Measurements from ENCODE around the gene RNF150.

The RNF150 gene

GRCh38 chr4:141155586-141155985 is 22.3 kb upstream of the RNF150 start:
- Histone ChIP-seq H3K4me3 (ENCODE audit: low read length) (no peak overlapping the region), H3K4me1 (ENCODE audit: control insufficient read depth, insufficient read depth, low read length) (no peaks in the 10 kb centered on the region), H3K27ac (ENCODE audit: low read length) (no peak overlapping the region), H3K27me3 (ENCODE audit: control insufficient read depth, insufficient read depth, low read length) (no peaks in the 10 kb centered on the region), H3K9me3 (ENCODE audit: control insufficient read depth, insufficient read depth, low read length) (no peaks in the 10 kb centered on the region), H3K36me3 (ENCODE audit: control insufficient read depth, insufficient read depth, low read length) (no peaks in the 10 kb centered on the region)
- DNase-seq (ENCODE audit: low read depth, low spot score), result no peak
- no CpG with 5 or more reads among the region's 4 CpGs for WGBS (ENCODE audit: insufficient coverage, insufficient read length)

DNA sequence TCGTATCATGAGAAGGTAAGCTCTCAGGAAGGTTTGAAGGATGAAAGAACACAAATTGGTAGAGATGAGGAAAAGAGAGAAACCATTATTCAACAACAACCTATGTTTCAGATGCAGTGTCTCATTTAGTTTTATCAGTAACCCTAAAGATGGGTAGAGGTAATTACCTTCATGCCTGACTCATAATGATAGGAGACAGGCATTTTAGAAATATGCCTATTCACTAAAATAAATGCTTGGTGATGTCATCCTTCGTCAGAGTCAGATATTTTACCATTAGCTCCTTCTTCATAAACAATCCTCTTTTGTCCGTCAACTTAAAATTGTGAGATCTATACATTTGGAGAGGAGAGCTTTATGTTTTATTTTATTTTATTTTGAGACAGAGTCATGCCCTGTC is 21.5 kb upstream of the RNF150 start:
- Histone ChIP-seq H3K4me1 (ENCODE audit: control insufficient read depth, insufficient read depth, low read length) (no peaks in the 10 kb centered on the region), H3K36me3 (ENCODE audit: control insufficient read depth, insufficient read depth, low read length) (no peaks in the 10 kb centered on the region), H3K9me3 (ENCODE audit: control insufficient read depth, insufficient read depth, low read length) (no peaks in the 10 kb centered on the region), H3K27ac (ENCODE audit: low read length) (no peak overlapping the region), H3K4me3 (ENCODE audit: low read length) (no peak overlapping the region), H3K27me3 (ENCODE audit: control insufficient read depth, insufficient read depth, low read length) (no peaks in the 10 kb centered on the region)
- no CpG with 5 or more reads among the region's 3 CpGs for WGBS (ENCODE audit: insufficient coverage, insufficient read length)
- DNase-seq (ENCODE audit: low read depth, low spot score), result no peak

GRCh38 chr4:141153751-141154510 is 20.7 kb upstream of the RNF150 start:
- DNase-seq (ENCODE audit: low read depth, low spot score), result no peak
- WGBS (ENCODE audit: insufficient coverage, insufficient read length), result no CpG with 5 or more reads among the region's 4 CpGs
- no peak overlapping the region for H3K27ac ChIP-seq (ENCODE audit: low read length)
- no peaks in the 10 kb centered on the region for H3K27me3 ChIP-seq (ENCODE audit: control insufficient read depth, insufficient read depth, low read length)
- no peak overlapping the region for H3K4me3 ChIP-seq (ENCODE audit: low read length)
- no peaks in the 10 kb centered on the region for H3K36me3 ChIP-seq (ENCODE audit: control insufficient read depth, insufficient read depth, low read length)
- H3K9me3 ChIP-seq (ENCODE audit: control insufficient read depth, insufficient read depth, low read length), result no peaks in the 10 kb centered on the region
- no peaks in the 10 kb centered on the region for H3K4me1 ChIP-seq (ENCODE audit: control insufficient read depth, insufficient read depth, low read length)

DNA sequence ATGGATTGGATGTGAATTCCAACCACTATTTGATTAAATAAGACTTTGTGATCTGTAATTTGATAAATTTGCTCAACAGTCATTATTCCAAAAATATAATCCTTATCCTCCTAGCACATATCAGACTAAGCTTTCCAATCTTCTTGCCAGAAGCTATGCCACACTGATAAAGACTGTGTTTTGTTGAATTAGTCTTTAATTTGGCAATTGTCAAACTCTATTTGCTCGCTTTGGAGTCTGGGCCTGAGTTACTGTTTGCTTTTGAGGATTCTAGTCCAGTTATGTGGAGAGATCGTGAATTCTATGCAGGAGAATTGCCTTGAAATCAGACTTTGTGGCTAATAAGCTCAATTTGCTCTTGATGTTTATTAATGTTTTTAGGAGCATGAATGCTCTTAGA is 10.9 kb upstream of the RNF150 start:
- no peaks in the 10 kb centered on the region for H3K4me1 ChIP-seq (ENCODE audit: control insufficient read depth, insufficient read depth, low read length)
- H3K27me3 ChIP-seq (ENCODE audit: control insufficient read depth, insufficient read depth, low read length), result no peaks in the 10 kb centered on the region
- WGBS (ENCODE audit: insufficient coverage, insufficient read length), result no CpG with 5 or more reads among the region's 2 CpGs
- no peak overlapping the region for H3K27ac ChIP-seq (ENCODE audit: low read length)
- no peaks in the 10 kb centered on the region for H3K9me3 ChIP-seq (ENCODE audit: control insufficient read depth, insufficient read depth, low read length)
- no peaks in the 10 kb centered on the region for H3K36me3 ChIP-seq (ENCODE audit: control insufficient read depth, insufficient read depth, low read length)
- H3K4me3 ChIP-seq (ENCODE audit: low read length), result no peak overlapping the region
- DNase-seq (ENCODE audit: low read depth, low spot score), result no peak

DNA sequence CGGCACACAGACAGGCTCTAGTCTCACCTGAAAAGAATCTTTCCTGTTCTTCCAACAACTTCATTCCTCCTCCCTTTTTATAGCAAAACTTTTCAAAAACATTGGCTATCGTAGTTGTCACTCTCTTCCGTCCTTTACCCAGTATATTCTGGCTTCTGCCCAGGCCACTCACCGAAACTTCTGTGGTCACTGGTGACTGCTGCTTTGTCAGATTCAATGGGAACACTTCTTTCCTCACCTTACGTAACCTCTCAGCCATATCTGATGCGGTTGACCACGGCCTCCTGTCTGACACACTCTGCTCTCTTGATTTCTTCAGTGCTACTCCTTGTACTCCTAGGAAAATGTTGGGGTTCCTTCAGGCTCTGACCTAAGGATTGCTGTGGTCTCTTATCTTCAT is 9.2 kb upstream of the RNF150 start:
- Histone ChIP-seq H3K4me1 (ENCODE audit: control insufficient read depth, insufficient read depth, low read length) (no peaks in the 10 kb centered on the region), H3K27ac (ENCODE audit: low read length) (no peak overlapping the region), H3K9me3 (ENCODE audit: control insufficient read depth, insufficient read depth, low read length) (no peaks in the 10 kb centered on the region), H3K4me3 (ENCODE audit: low read length) (no peak overlapping the region), H3K36me3 (ENCODE audit: control insufficient read depth, insufficient read depth, low read length) (no peaks in the 10 kb centered on the region), H3K27me3 (ENCODE audit: control insufficient read depth, insufficient read depth, low read length) (no peaks in the 10 kb centered on the region)
- DNase-seq (ENCODE audit: low read depth, low spot score), result no peak
- WGBS (ENCODE audit: insufficient coverage, insufficient read length), result no CpG with 5 or more reads among the region's 7 CpGs

DNA sequence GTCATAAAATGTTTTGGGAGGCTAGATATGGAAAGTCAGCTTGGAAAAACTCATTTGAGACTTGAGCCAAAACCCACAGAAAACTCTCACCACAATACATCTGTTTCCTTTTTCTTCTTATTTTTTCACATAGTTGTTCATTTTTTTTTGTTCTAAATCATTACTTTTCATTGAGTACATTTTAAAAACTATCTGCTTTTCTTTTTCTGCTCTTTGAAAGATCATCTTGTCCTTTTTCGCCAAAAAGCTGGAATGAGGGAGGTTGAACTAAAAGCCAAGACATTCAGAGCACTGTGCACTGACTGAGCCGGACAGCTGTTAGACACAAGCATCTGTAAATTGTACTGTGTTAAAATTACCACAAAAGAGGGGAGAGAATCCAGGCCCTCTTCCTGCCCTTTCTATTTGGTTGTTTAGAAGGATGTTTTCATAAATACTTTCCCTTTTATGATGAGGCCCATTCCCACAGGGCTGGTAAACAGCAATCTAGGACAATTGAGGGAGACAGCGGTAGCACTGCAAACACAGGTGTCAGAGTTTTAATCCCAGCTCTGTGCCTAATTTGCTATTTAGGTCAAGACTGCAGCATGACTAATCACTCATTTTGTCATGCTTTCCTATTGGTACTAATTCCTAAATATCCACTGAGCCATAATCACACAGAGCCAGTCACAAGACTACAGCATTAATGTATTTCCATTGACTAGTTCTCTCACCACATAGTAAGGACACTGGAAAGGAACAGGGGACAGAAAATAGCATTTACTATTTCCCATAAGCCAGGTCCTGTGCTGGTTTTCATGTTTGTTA is 7.3 kb upstream of the RNF150 start:
- H3K36me3 ChIP-seq (ENCODE audit: control insufficient read depth, insufficient read depth, low read length), result no peaks in the 10 kb centered on the region
- DNase-seq (ENCODE audit: low read depth, low spot score), result no peak
- H3K4me1 ChIP-seq (ENCODE audit: control insufficient read depth, insufficient read depth, low read length), result no peaks in the 10 kb centered on the region
- no peaks in the 10 kb centered on the region for H3K9me3 ChIP-seq (ENCODE audit: control insufficient read depth, insufficient read depth, low read length)
- H3K27ac ChIP-seq (ENCODE audit: low read length), result no peak overlapping the region
- WGBS (ENCODE audit: insufficient coverage, insufficient read length), result no CpG with 5 or more reads among the region's 3 CpGs
- H3K27me3 ChIP-seq (ENCODE audit: control insufficient read depth, insufficient read depth, low read length), result no peaks in the 10 kb centered on the region
- no peak overlapping the region for H3K4me3 ChIP-seq (ENCODE audit: low read length)

DNA sequence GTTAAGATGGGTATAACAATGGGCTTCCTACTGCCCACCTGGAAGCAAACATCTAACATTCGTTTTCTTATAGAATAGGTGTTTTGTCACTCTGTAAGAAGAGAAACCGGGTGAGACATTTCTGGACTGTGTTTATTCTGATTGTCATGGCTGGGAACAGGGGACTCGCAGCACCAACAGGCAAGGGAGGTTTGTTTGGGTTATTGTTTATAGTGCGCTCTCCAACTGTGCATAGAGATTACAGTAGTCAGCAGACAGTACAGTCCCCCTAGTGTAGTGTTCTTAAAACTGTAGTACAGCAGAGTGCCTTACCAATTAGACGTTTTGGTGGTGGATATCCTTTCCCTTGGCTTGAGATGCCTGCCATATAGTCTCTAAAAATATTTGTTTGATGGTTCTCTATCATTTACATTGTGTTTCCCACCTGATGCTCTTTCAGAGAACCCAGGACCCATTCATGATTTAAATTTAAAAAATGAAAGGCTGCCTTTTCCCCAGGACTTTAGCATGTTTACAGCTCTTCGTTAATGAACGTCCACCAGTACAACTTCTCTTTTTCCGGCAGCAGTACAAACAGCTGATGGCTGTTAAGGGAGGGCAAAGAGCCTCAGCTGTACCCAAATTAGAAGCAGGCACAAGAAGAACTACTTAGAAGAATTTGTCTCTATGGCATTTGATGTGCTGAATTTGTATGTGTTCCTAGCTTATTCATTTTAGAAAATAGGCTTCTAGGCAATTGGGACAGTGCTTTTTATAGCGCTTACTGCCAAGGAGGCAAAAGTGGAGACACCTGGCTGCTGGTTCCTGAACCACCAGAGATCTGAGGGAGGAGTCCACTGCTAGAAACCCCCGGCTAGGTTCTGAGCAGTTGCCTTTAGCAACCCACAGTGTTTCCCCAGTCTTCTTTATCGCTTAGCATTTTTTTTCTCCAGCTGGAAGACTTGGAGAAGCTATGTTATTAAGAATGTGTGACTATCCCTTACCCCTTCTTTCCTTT is 1.0 kb upstream of the RNF150 start:
- no peak overlapping the region for H3K27ac ChIP-seq (ENCODE audit: low read length)
- peaks cover 6% of the 10 kb centered on the region; the same call in 1 of the 2 replicates for H3K27me3 ChIP-seq (ENCODE audit: control insufficient read depth, insufficient read depth, low read length)
- H3K4me1 ChIP-seq (ENCODE audit: control insufficient read depth, insufficient read depth, low read length), result peaks cover 1% of the 10 kb centered on the region; the same call in 1 of the 2 replicates
- DNase-seq (ENCODE audit: low read depth, low spot score), result no peak
- H3K9me3 ChIP-seq (ENCODE audit: control insufficient read depth, insufficient read depth, low read length), result no peaks in the 10 kb centered on the region
- no CpG with 5 or more reads among the region's 11 CpGs for WGBS (ENCODE audit: insufficient coverage, insufficient read length)
- no peak overlapping the region for H3K4me3 ChIP-seq (ENCODE audit: low read length)
- H3K36me3 ChIP-seq (ENCODE audit: control insufficient read depth, insufficient read depth, low read length), result no peaks in the 10 kb centered on the region

DNA sequence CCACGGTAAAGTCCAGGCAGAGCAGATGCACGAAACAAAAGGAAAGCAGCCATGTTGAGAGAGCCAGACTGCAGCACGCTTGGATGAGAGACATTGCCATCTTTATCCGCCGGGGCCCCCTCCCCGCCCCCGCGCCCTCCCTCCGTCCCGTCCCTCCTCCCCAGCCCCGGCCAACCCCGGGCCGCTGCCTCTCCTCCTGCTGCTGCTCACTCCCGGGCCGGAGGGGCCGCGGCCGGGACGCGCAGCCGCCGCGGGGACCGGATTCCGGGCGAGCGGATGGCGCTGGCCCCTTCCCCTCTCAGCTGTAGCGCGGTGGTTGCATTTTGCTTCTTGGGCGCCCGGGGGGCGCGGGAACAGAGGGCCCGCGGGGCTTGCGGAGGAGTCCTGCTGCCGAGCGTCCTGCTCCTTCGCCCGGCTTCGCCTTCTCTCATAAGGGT is 542 bp downstream of the RNF150 start:
- Histone ChIP-seq H3K27ac (ENCODE audit: low read length) (no peak overlapping the region), H3K9me3 (ENCODE audit: control insufficient read depth, insufficient read depth, low read length) (no peaks in the 10 kb centered on the region), H3K4me1 (ENCODE audit: control insufficient read depth, insufficient read depth, low read length) (peaks cover 1% of the 10 kb centered on the region; the same call in 1 of the 2 replicates), H3K36me3 (ENCODE audit: control insufficient read depth, insufficient read depth, low read length) (no peaks in the 10 kb centered on the region), H3K27me3 (ENCODE audit: control insufficient read depth, insufficient read depth, low read length) (peaks cover 6% of the 10 kb centered on the region; the same call in 1 of the 2 replicates), H3K4me3 (ENCODE audit: low read length) (peak overlapping the region; percentile 79)
- DNase-seq (ENCODE audit: low read depth, low spot score), result no peak
- no CpG with 5 or more reads among the region's 42 CpGs for WGBS (ENCODE audit: insufficient coverage, insufficient read length)

DNA sequence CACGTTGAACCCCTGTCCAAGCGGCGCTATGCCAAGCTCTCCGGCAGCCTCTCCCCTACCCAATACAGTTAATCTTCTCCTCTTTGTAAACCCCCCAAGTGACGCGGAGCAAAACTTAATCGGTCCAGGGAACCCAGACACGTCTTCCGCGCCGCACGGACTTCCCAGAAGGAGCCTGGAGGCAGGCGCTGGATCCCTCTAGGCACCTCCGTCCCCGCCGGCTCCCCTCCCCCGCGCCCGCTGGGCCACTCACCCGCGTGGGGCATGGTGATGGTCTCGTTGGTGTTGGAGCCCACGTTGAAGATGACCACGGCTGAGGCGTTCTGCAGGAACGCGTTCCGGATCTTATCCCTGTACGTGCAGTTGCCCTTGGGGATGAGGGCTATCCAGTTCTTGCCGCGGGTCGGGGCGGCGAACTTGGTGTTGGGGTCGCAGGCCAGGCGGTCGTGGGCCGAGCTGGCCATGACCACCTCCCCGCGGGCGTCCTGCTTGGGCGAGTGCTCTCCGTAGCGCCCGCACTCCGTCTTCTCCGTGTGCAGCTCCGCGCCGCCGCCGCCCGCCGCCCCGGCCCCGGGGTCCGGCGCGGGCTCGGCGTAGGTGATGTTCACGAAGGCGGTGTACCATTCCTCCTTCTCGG is 1.1 kb downstream of the RNF150 start:
- Histone ChIP-seq H3K4me1 (ENCODE audit: control insufficient read depth, insufficient read depth, low read length) (peaks cover 1% of the 10 kb centered on the region; the same call in 1 of the 2 replicates), H3K27me3 (ENCODE audit: control insufficient read depth, insufficient read depth, low read length) (peaks cover 6% of the 10 kb centered on the region; the same call in 1 of the 2 replicates), H3K36me3 (ENCODE audit: control insufficient read depth, insufficient read depth, low read length) (no peaks in the 10 kb centered on the region), H3K27ac (ENCODE audit: low read length) (no peak overlapping the region), H3K9me3 (ENCODE audit: control insufficient read depth, insufficient read depth, low read length) (no peaks in the 10 kb centered on the region), H3K4me3 (ENCODE audit: low read length) (peak overlapping the region; percentile 79)
- no CpG with 5 or more reads among the region's 64 CpGs for WGBS (ENCODE audit: insufficient coverage, insufficient read length)
- no peak for DNase-seq (ENCODE audit: low read depth, low spot score)

All from iPS DF 6.9 (cell line).